Measurements from ENCODE around the gene NOX1.

The NOX1 gene

GRCh38 chrX:100874325-100874724 is at the start of gene NOX1:
Gene NOX1, minus strand, starts transcription at chrX:100874359. Its CDS starts 220 bp downstream, at chrX:100874139.
- DNase-seq (ENCODE audit: low spot score), result no peak

DNA sequence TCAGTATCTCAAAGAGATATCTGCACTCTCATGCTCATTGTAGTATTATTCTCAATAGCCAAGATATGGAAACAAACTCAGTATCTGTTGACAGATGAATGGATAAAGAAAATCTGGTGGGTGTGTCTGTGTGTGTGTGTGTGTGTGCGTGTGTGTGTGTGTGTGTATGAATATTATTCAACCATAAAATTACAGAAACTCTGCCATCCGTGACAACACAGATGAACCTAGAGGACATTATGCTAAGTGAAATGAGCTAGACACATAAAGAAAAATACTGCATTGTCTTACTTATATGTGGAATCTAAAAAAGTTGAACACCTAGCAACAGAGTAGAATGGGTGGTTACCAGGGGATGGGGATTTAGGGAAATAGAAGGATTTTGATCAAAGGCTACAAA is 41.4 kb upstream of the NOX1 start:
- no peak for DNase-seq (ENCODE audit: low spot score)

- no peak for DNase-seq (ENCODE audit: low spot score)
Observed at GRCh38 chrX:100913111-100913510, 39.0 kb upstream of the NOX1 start.

GRCh38 chrX:100911731-100912130 is 37.6 kb upstream of the NOX1 start:
- DNase-seq (ENCODE audit: low spot score), result no peak

GRCh38 chrX:100905620-100906019 is 31.5 kb upstream of the NOX1 start:
- no peak for DNase-seq (ENCODE audit: low spot score)

- no peak for DNase-seq (ENCODE audit: low spot score)
Observed at GRCh38 chrX:100904433-100904832, 30.3 kb upstream of the NOX1 start.

DNA sequence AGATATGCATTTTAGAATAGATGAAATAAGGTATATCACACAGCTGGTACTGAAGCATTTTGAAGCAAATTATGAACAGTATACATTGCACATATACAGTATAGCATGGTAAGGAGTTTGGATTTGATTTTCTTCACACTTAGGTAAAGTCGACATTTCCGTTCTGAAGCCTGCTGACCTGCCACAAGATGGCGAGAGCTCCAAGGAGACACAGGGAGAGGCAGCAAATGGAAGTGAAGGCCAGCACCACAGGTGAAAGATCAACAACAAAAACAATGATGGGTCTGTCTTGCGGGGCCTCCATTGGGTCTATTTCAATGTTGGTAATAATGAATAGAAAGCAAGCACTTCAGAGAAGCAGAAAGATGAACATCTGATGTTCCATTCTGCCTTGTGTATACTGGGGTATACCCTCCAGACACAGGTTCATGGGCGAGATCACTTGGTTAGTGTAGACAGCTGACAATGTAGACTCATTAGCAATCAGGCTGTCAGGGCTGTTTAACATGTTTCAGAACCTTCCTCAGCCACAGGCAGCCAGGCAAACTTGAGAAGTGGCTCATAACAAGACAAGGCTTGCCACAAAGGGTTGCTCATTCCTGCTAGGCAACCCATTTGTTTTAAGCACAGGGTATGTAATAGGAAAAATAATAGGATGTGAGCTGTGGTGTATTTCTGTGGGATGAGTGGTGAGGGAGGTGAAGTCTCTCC is 21.4 kb upstream of the NOX1 start:
- peak; percentile 12 for DNase-seq (ENCODE audit: low spot score)

DNA sequence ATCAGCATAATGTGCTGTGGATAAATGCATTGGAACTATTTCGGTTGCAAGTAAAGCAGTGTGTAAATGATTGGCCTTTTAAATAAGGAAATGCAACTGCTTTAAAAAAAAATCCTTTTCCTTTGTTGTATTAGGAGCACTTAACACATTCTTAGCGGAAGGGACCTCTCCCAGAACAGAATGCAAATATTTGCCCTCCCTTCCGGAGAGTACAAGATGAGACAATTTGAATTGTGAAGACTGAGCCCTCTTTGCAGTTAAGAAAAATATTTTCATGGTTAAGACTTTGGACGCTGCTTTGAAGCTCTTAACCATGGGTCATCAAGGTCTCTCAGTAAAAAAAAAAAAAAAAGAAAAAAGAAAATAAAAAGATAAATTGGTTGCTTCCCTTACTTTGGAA is 9.5 kb upstream of the NOX1 start:
- DNase-seq (ENCODE audit: low spot score), result no peak

DNA sequence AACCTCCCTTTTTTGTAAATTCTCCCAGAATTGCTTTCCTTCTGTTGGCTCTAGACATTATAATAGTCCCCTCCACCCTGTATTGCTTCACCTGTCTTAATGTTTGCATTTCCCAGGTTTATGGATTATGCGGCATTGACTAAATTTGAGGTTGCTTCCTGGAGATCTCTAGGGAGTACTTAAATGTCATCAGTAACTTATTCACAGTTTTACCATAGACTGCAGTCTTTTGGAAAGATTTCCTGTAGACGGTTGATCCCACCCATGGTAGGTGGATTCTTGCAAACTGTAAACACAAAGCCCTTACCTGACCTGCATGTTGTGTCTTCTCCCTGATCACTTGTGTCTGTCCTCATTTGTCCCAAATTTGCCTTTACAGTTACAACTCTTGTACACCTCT is 6.2 kb upstream of the NOX1 start:
- DNase-seq (ENCODE audit: low spot score), result no peak

DNA sequence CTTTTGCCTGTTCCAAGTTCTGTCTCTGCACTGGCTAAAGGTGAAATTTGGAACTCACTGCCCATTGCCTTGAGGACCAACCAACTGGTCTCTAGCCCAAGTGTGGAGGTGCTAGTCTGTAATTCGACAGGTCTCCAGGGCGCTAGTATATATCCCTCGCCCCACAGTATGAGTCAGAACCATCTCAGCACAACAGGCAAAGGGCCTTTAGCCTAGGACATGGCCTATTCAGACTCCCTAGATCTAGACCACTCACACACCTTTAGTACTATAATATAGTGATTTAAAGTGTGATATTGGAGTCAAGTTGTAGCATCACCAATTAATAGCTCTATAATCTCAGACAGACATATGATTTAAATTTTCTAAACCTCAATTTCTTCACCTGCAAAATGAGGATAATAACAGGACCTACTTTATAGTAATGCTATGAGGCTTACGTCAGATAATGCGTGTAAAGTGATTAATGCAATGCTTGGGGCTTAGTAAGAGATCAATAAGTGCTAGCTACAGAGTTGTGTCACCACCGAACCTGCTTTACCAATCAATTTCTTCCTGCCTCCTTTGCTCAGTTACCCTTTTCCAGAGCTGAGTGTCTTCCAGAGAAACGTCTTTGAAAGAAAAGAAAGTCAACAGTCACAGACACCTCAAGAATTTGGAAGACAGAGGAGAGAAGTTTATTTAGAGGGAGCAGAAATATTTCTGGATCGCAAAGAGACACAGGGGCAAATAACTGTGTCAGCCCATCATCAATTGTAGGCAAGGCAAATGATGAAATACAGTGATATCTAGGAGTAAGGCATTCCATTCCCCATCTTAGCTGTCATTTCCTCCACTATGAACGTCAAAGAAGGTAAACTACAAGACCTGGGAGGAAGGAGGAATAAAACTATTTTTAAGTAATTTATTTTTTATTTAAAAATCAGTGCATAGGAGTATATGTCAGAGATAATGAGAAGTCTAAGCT is 2.3 kb downstream of the NOX1 start:
- DNase-seq (ENCODE audit: low spot score), result no peak

- no peak for DNase-seq (ENCODE audit: low spot score)
Observed at GRCh38 chrX:100870527-100870926, 3.6 kb downstream of the NOX1 start.

DNA sequence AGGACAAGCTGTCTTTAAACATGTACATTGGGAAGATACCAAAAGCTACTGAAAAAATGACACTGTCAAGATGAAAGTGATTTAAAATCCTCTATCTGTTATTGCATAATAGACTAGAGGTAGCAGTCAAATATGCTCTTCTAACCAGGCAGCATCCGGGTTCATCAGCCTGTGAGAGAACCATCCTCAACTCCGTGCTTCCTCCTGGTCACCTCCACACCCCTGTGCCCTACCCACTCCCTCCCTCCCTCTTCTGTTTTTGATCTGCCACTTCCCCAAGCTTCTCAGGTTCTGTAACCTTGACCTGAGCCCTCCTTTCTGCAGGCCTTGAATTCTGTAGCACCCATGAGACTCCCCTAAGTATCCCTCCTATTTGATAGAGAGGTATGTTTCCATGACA is 5.9 kb downstream of the NOX1 start:
- DNase-seq (ENCODE audit: low spot score), result no peak

- DNase-seq (ENCODE audit: low spot score), result peak; percentile 26
Observed at GRCh38 chrX:100864657-100865391, 9.3 kb downstream of the NOX1 start.

GRCh38 chrX:100863326-100863864 is 10.8 kb downstream of the NOX1 start:
- DNase-seq (ENCODE audit: low spot score), result no peak

- no peak for DNase-seq (ENCODE audit: low spot score)
Observed at GRCh38 chrX:100852810-100853209, 21.3 kb downstream of the NOX1 start.

GRCh38 chrX:100850317-100850716 is 23.8 kb downstream of the NOX1 start:
- DNase-seq (ENCODE audit: low spot score), result no peak

- no peak for DNase-seq (ENCODE audit: low spot score)
Observed at GRCh38 chrX:100831219-100831946, 42.8 kb downstream of the NOX1 start.

DNA sequence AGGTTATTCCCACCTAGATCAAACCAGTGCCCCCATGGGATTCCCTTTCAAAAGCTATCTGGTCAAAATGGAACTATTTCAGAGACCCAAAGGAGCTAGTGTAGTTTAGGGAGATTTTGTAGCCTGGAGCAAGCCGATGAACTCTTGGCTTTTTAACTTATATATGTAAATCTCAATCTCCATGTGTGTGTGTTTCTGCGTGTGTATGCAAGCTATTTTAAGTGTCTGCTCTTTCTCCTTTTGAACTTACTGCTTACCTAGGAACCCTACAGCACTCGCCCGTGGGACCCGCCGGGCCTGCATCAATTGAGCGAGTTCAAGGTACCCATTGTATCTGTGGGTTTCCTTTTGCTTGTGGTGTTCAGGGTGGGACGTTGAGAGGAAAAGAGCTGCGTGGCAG is 43.6 kb downstream of the NOX1 start:
- no peak for DNase-seq (ENCODE audit: low spot score)

- no peak for DNase-seq (ENCODE audit: low spot score)
Observed at GRCh38 chrX:100830143-100830542, 44.0 kb downstream of the NOX1 start.

- DNase-seq (ENCODE audit: low spot score), result no peak
Observed at GRCh38 chrX:100829730-100830129, 44.4 kb downstream of the NOX1 start.

DNA sequence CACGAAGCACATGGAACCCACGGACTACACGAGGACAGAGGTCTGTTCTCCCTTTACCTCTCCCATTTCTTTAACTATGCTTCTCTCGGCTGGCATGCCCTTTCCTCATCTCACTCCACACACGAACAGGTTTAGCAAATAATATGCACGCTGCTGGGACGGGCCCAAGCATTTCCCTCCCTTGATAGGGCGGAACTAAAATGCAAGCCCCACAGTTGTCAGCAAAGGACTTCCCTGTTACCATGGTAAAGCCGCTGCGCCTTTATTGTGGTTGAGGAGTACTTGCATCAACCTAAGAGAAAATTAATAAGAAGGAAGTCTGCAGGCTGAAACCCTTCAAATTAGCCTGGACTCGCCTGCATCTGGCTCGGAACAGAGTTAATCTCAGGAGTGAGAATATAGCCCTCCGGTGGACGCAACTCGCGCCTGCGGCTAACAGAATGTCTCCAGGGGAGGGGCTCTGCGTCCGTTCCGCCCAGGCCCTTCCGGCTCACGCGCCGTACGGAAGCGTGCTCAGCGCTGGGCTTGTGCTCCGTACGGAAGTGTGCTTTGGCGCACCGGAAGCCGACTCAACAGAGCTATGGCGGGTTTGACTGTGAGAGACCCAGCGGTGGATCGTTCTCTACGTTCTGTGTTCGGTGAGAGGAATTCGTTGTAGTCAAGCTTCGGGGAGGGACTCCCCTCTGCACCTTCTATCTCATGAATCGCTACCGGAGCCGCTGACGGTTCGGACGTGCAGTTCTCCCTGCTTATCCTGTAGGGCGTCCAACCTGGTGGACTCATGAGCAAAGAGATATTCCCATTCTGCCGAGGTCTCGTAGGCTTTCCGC is 54.1 kb downstream of the NOX1 start, which contains the start of gene CSTF2:
Gene CSTF2, plus strand, starts transcription at position 555 of the 830 bp plus-strand sequence. Its CDS starts 26 bp downstream, at position 581.
- DNase-seq (ENCODE audit: low spot score), result peak; percentile 85
